GM21360 (cell line): ENCODE results near the gene CCL4.
A peak's percentile ranks its signal among the peaks of the same experiment; 100 is the strongest.

ENCODE experiments used
- ATAC-seq: cut with Tn5 transposase; IDR thresholded peaks from one replicate; pipeline ENCODE4 v1.9.1; 2021; ENCODE audit warnings: mild to moderate bottlenecking, moderate library complexity; ENCODE audit not compliant: unreplicated experiment

The CCL4 gene

DNA sequence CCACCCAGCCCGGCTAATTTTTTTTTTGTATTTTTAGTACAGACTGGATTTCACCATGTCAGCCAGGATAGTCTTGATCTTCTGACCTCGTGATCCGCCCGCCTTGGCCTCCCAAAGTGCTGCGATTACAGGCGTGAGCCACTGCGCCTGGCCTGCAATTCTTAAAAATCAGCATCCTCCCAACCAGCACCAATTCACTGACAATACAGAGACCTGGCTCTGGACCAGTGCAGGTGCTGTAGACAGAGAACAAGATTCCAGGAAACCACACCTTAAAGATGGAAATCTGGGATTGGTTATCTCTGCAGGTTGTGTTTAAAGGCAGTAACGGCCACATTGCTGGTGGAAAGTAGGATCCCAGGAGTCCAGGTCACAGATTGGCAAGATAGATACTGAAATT lies 39.2 kb downstream of the CCL4 start:
- no peak for ATAC-seq

GRCh38 chr17:36144014-36144413 lies 40.4 kb downstream of the CCL4 start:
- ATAC-seq = no peak

DNA sequence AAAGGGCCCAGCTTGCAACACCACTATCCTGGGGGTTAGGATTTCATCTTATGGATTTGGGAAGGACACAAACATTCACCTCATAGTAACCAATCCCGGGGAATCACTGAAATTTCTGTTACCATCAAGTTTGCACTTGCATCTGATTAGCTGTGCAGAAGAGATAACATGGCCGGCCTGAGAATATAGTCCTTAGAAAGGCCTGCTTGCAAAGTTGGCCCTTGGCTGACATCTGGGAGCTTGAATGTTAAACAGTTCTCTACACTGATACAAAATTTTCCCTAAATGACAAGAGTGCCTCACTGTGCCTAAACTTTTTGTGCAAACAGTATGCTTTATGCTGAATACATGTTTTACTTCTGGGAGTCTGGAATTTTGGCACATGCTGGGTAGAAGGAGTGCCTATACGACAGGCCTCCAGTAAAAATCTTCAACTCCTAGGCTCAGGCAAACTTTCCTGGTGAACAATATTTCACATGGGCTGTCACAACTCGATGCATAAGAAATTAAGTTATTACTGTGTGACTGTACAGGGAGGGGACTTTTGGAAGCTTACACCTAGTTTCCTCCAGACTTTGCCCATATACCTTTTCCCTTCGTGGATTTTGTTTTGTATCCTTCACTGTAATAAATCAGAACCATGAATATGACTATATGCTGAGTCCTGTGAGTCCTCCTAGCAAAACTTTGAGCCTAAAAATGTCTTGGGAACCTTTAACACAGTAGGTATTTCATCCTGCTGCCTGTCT lies 41.5 kb downstream of the CCL4 start:
- no peak for ATAC-seq

- ATAC-seq = no peak
Observed at GRCh38 chr17:36147601-36148000, 44.0 kb downstream of the CCL4 start.

DNA sequence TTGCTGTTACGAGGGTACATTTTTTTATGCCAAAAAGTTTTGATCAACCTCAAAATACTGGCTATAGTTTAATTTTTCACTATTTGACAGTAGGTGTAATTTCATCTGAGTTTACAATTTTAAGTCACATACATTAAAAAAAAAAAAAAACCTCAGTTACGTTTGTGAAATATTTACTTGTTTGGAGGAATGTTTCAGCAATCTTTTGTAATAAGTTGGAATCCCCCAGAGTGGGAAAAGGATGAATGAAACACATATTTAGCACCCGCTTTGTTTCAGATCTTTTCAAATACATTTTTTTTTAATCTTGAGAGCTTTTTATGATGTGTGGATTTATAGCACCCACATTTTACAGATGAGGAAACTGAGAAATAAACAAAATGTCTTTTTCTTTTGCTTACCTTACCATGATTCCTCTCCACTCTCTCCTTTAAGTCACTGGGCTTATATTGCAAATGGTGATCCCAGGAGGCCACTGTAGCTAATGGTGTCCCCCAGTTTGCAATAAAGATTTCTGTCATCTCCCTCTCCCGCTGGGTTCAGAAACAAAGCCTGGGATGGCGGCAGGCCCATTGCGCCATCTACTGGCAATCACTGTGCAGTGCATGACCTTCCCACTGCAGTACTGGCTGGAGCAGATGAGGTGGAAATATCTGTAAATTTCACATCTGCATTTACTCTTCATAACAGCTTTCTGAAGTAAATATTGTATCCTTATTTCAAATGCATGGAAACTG lies 45.1 kb downstream of the CCL4 start:
- peak; percentile 72 for ATAC-seq

- peak; percentile 21 for ATAC-seq
Observed at GRCh38 chr17:36149296-36149820, 45.7 kb downstream of the CCL4 start.

GRCh38 chr17:36151891-36152638 lies 48.4 kb downstream of the CCL4 start:
- no peak for ATAC-seq

- ATAC-seq = no peak
Observed at GRCh38 chr17:36152639-36153120, 49.1 kb downstream of the CCL4 start.

GRCh38 chr17:36153895-36154610 lies 50.4 kb downstream of the CCL4 start:
- ATAC-seq = no peak
